ENCODE data around the gene GID4. TPM values are rescaled to one million over a fixed set of nuclear protein-coding genes. Genes with fewer than 3 reads are reported as not detected.

Gene GID4
- polyA plus RNA-seq, 3 donors: 4.1 to 6.0 (median 4.4) TPM

GRCh38 chr17:18041776-18042175 lies 2.6 kb downstream of the GID4 start:
- Histone ChIP-seq H3K4me1 (ENCODE audit: control insufficient read depth in 1 of 2, insufficient read depth in 2 of 2, low read length in 2 of 2) (peaks cover 31 to 34% of the 10 kb centered on the region in 2 donors), H3K79me2 (ENCODE audit: insufficient read depth, low read length) (peaks cover 32% of the 10 kb centered on the region), H4K20me1 (ENCODE audit: insufficient read depth, low read length) (peaks cover 8% of the 10 kb centered on the region), H3K36me3 (replicated peaks in 1 of 2; ENCODE audit: control insufficient read depth in 1 of 2, insufficient read depth in 2 of 2, low read length in 2 of 2) (peaks cover 2 to 7% of the 10 kb centered on the region in 2 donors), H3K4me3 (replicated peaks in 1 of 3; ENCODE audit: low read depth in 2 of 3, low read length in 3 of 3) (no peak overlapping the region), H3K27ac (ENCODE audit: low read depth in 1 of 2, low read length in 2 of 2) (no peak overlapping the region), H2AFZ (ENCODE audit: insufficient read depth, low read depth, low read length, poor library complexity, severe bottlenecking) (no peak overlapping the region), H3K27me3 (ENCODE audit: control insufficient read depth in 2 of 2, insufficient read depth in 2 of 2, low read length in 2 of 2) (no peaks in the 10 kb centered on the region), H3K4me2 (replicated peaks; ENCODE audit: extremely low read depth, low read length, poor library complexity, severe bottlenecking) (no peak overlapping the region), H3K9ac (ENCODE audit: insufficient read depth, low read length, poor library complexity, severe bottlenecking) (no peak overlapping the region), H3K9me3 (replicated peaks in 1 of 2; ENCODE audit: control insufficient read depth in 1 of 2, insufficient read depth in 1 of 2, low read length in 2 of 2) (no peaks in the 10 kb centered on the region)
- intact Hi-C loops (cut with micrococcal nuclease): no loop called here
- peak overlapping the region in 2 of 7 donors; percentile 6 to 32 for H3K27ac Mint-ChIP-seq
- no peaks in the 10 kb centered on the region for H3K9me3 Mint-ChIP-seq
- H3K36me3 Mint-ChIP-seq: peaks cover 6 to 12% of the 10 kb centered on the region in 2 donors
- peak; percentile 8 to 46 (median 15) for DNase-seq
- no CpG with 5 or more reads among the region's 1 CpG for WGBS (ENCODE audit: insufficient coverage)
- TF ChIP-seq, protein P1, sequence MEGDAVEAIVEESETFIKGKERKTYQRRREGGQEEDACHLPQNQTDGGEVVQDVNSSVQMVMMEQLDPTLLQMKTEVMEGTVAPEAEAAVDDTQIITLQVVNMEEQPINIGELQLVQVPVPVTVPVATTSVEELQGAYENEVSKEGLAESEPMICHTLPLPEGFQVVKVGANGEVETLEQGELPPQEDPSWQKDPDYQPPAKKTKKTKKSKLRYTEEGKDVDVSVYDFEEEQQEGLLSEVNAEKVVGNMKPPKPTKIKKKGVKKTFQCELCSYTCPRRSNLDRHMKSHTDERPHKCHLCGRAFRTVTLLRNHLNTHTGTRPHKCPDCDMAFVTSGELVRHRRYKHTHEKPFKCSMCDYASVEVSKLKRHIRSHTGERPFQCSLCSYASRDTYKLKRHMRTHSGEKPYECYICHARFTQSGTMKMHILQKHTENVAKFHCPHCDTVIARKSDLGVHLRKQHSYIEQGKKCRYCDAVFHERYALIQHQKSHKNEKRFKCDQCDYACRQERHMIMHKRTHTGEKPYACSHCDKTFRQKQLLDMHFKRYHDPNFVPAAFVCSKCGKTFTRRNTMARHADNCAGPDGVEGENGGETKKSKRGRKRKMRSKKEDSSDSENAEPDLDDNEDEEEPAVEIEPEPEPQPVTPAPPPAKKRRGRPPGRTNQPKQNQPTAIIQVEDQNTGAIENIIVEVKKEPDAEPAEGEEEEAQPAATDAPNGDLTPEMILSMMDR (IDR thresholded peaks at IDR 0.05): no peak
- no peak overlapping the region for H3K4me3 Mint-ChIP-seq
- H3K27me3 Mint-ChIP-seq (ENCODE audit: low read depth in 3 of 3): peaks cover 0 to 2% (median 0%) of the 10 kb centered on the region in 3 donors
- peaks cover 43% of the 10 kb centered on the region for H3K4me1 Mint-ChIP-seq

GRCh38 chr17:18042983-18043382 lies 3.8 kb downstream of the GID4 start:
- Mint-ChIP-seq H3K36me3 (peaks cover 12 to 21% of the 10 kb centered on the region in 2 donors), H3K27ac (peak overlapping the region in 1 of 7 donors; percentile 48), H3K9me3 (peaks cover 0 to under 1% (median 0%) of the 10 kb centered on the region in 7 donors), H3K27me3 (ENCODE audit: low read depth in 3 of 3) (peaks cover 0 to 2% (median 0%) of the 10 kb centered on the region in 3 donors), H3K4me1 (peaks cover 33% of the 10 kb centered on the region), H3K4me3 (no peak overlapping the region)
- DNase-seq: no peak
- H3K27ac ChIP-seq (ENCODE audit: low read depth in 1 of 2, low read length in 2 of 2): no peak overlapping the region
- TF ChIP-seq, protein P1 (IDR thresholded peaks at IDR 0.05): no peak
- no peak overlapping the region for H3K4me2 ChIP-seq (replicated peaks; ENCODE audit: extremely low read depth, low read length, poor library complexity, severe bottlenecking)
- peaks cover 27% of the 10 kb centered on the region for H3K79me2 ChIP-seq (ENCODE audit: insufficient read depth, low read length)
- peaks cover 18 to 22% of the 10 kb centered on the region in 2 donors for H3K4me1 ChIP-seq (ENCODE audit: control insufficient read depth in 1 of 2, insufficient read depth in 2 of 2, low read length in 2 of 2)
- peaks cover 9 to 19% of the 10 kb centered on the region in 2 donors for H3K36me3 ChIP-seq (replicated peaks in 1 of 2; ENCODE audit: control insufficient read depth in 1 of 2, insufficient read depth in 2 of 2, low read length in 2 of 2)
- intact Hi-C loops (cut with micrococcal nuclease): no loop called here
- no peak overlapping the region for H3K9ac ChIP-seq (ENCODE audit: insufficient read depth, low read length, poor library complexity, severe bottlenecking)
- no peaks in the 10 kb centered on the region for H3K27me3 ChIP-seq (ENCODE audit: control insufficient read depth in 2 of 2, insufficient read depth in 2 of 2, low read length in 2 of 2)
- H2AFZ ChIP-seq (ENCODE audit: insufficient read depth, low read depth, low read length, poor library complexity, severe bottlenecking): no peak overlapping the region
- H3K9me3 ChIP-seq (replicated peaks in 1 of 2; ENCODE audit: control insufficient read depth in 1 of 2, insufficient read depth in 1 of 2, low read length in 2 of 2): no peaks in the 10 kb centered on the region
- 100% methylated on average over 1 of the region's 8 CpGs for WGBS (ENCODE audit: insufficient coverage)
- no peak overlapping the region for H3K4me3 ChIP-seq (replicated peaks in 1 of 3; ENCODE audit: low read depth in 2 of 3, low read length in 3 of 3)
- H4K20me1 ChIP-seq (ENCODE audit: insufficient read depth, low read length): peaks cover 4% of the 10 kb centered on the region
